PC-3 (cell line): ENCODE results near the gene ITCH. TPM values are rescaled to one million over a fixed set of nuclear protein-coding genes. Genes with fewer than 3 reads are reported as not detected.

Experiments
- ATAC-seq: fragments of 200-7000 bp; cut with Tn5 transposase; 2 replicates; pipeline ENCODE4 v1.9.1; 2020; ENCODE audit warnings: mild to moderate bottlenecking, moderate library complexity
- BruUV-seq: library from RNA; stranded (reverse); fragments of 400-500 nt; replicated peaks from 2 replicates; lab custom pipeline; 2021; lab: Mats Ljungman, UMichigan
- CTCF ChIA-PET: fragments of 300-600 bp; sonication (Branson Sonifier 250); formaldehyde crosslinking; loops from one replicate; lab custom pipeline; 2022; ENCODE audit warnings: antibody characterized with exemption; lab: Charles Lee
- POLR2A ChIA-PET: fragments of 300-600 bp; sonication (Branson Sonifier 250); formaldehyde crosslinking; loops from one replicate; lab custom pipeline; 2022; ENCODE audit warnings: antibody characterized with exemption; ENCODE audit not compliant: unreplicated experiment; lab: Charles Lee
- DNase-seq: peaks from one replicate; pipeline ENCODE4 v3.0.0-alpha.2; 2015
- H2AFZ ChIP-seq: fragments of 300-600 bp; sonication (generic); 2 replicates; pipeline ENCODE4 v1.6.0; 2016; ENCODE audit warnings: antibody characterized with exemption, low read length
- H3F3A ChIP-seq: fragments of 300-600 bp; sonication (generic); one replicate; pipeline ENCODE4 v1.6.0; 2017; ENCODE audit warnings: antibody characterized with exemption, low read length, control low read depth, mild to moderate bottlenecking; ENCODE audit not compliant: unreplicated experiment
- H3K27ac ChIP-seq: fragments of 300-600 bp; sonication (generic); 2 replicates; pipeline ENCODE4 v1.5.1; 2016; ENCODE audit warnings: mild to moderate bottlenecking, low read length
- H3K27me3 ChIP-seq: fragments of 300-600 bp; sonication (generic); 2 replicates; pipeline ENCODE4 v1.6.1; 2016; ENCODE audit warnings: low read length, mixed read lengths
- H3K36me3 ChIP-seq: fragments of 300-600 bp; sonication (generic); 2 replicates; pipeline ENCODE4 v1.6.1; 2016; ENCODE audit warnings: low read depth, mixed run types, low read length, mixed read lengths
- H3K4me1 ChIP-seq: fragments of 300-600 bp; sonication (generic); 2 replicates; pipeline ENCODE4 v1.5.1; 2016; ENCODE audit warnings: low read length; ENCODE audit not compliant: insufficient read depth
- H3K4me2 ChIP-seq: fragments of 300-600 bp; sonication (generic); 2 replicates; pipeline ENCODE4 v1.6.0; 2016; ENCODE audit warnings: low read length
- H3K4me3 ChIP-seq: fragments of 300-600 bp; sonication (generic); 2 replicates; pipeline ENCODE4 v1.5.1; 2016; ENCODE audit warnings: mild to moderate bottlenecking, low read length, mixed read lengths
- H3K79me2 ChIP-seq: fragments of 300-600 bp; sonication (generic); 2 replicates; pipeline ENCODE4 v1.6.1; 2017; ENCODE audit warnings: low read length, mixed read lengths
- H3K9ac ChIP-seq: fragments of 300-600 bp; sonication (generic); 2 replicates; pipeline ENCODE4 v1.6.0; 2016; ENCODE audit warnings: mild to moderate bottlenecking, low read length
- H3K9me2 ChIP-seq: fragments of 300-600 bp; sonication (generic); replicated peaks from 2 replicates; pipeline ENCODE4 v1.6.1; 2016; ENCODE audit warnings: mixed run types, low read length, mixed read lengths
- H3K9me3 ChIP-seq: fragments of 300-600 bp; sonication (generic); 2 replicates; pipeline ENCODE4 v1.6.1; 2016; ENCODE audit warnings: low read length, mixed read lengths
- H4K20me1 ChIP-seq: fragments of 300-600 bp; sonication (generic); 2 replicates; pipeline ENCODE4 v1.6.1; 2016; ENCODE audit warnings: low read length, mixed read lengths
- EZH2 ChIP-seq: fragments of 300-600 bp; sonication (generic); IDR thresholded peaks from one replicate; pipeline ENCODE4 v1.6.1; 2017; ENCODE audit warnings: antibody characterized with exemption, mild to moderate bottlenecking, low read length; ENCODE audit not compliant: unreplicated experiment
- EZH2phosphoT487 ChIP-seq: fragments of 300-600 bp; sonication (generic); IDR thresholded peaks from 2 replicates; pipeline ENCODE4 v1.6.1; 2018; ENCODE audit warnings: mild to moderate bottlenecking, antibody characterized with exemption, low read length, borderline replicate concordance
- intact Hi-C: fragments of 100-400 bp; cut with micrococcal nuclease; formaldehyde crosslinking; loops from 2 replicates; pipeline ENCODE4 v1.9.0; 2023
- total RNA-seq: library from RNA; depleted of rRNA; stranded (reverse); fragments of >200 nt; gene quantifications from 2 replicates; pipeline ENCODE4 v1.2.3, GENCODE V29; 2014
- TF ChIP-seq, protein P1 (sequence below): fragments of 300-600 bp; sonication (generic); conservative IDR thresholded peaks from 2 replicates; pipeline ENCODE4 v1.5.1; 2017; ENCODE audit warnings: antibody characterized with exemption, low read depth, mild to moderate bottlenecking, low read length

The ITCH gene
- total RNA-seq, 1 experiment from 2014 or later, result 54.8 TPM

DNA sequence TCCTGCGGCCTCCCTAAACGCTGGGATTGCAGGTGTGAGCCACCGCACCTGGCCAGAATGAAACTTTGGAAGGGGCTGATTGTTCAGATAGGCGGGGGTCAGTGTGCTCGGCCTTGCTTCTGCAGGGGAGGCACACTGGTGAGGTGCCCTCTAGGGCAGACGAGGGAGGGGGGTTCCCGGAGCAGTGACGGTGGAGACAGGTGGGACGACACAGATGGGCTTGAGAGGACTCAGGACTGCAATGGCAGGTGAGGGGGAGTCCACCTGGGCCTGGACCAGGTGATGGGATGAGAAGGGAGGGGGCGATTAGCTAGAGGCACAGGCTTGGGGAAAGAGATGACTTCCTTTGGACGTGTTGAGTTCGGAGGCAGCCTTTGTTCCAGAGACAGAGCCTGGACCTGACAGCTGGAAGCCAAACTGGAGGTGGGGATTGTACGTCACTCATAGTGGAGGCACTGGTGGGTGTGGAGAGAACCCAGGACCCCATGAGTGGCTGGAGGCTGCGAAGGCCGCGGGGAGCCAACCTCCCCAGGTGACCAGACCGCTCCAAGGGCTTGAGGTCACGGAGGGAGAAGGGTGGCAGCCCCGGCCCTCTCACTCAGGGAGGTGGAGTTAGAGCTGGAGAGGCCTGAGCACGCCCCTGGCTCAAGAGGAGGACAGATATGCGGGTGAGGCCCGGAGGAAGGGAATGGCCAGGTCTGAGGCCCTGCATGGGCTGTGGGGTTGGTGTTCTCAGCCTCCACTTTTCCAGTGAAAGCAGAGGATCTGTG lies 185.0 kb downstream of the ITCH start:
- Histone ChIP-seq H3K27ac (no peak overlapping the region), H2AFZ (no peak overlapping the region), H3K9me2 (no peaks in the 10 kb centered on the region), H4K20me1 (no peaks in the 10 kb centered on the region), H3K9ac (no peak overlapping the region), H3K79me2 (no peaks in the 10 kb centered on the region), H3K27me3 (no peaks in the 10 kb centered on the region), H3K36me3 (no peaks in the 10 kb centered on the region), H3K4me1 (no peaks in the 10 kb centered on the region), H3F3A (no peaks in the 10 kb centered on the region), H3K4me3 (no peak overlapping the region), H3K9me3 (no peaks in the 10 kb centered on the region), H3K4me2 (no peak overlapping the region)
- CTCF ChIA-PET, result no interaction called here
- DNase-seq (no peak), ATAC-seq (no peak)
- POLR2A ChIA-PET, result no interaction called here
- intact Hi-C loops, result no loop called here
- no peak for TF ChIP-seq EZH2phosphoT487
- TF ChIP-seq, protein P1, sequence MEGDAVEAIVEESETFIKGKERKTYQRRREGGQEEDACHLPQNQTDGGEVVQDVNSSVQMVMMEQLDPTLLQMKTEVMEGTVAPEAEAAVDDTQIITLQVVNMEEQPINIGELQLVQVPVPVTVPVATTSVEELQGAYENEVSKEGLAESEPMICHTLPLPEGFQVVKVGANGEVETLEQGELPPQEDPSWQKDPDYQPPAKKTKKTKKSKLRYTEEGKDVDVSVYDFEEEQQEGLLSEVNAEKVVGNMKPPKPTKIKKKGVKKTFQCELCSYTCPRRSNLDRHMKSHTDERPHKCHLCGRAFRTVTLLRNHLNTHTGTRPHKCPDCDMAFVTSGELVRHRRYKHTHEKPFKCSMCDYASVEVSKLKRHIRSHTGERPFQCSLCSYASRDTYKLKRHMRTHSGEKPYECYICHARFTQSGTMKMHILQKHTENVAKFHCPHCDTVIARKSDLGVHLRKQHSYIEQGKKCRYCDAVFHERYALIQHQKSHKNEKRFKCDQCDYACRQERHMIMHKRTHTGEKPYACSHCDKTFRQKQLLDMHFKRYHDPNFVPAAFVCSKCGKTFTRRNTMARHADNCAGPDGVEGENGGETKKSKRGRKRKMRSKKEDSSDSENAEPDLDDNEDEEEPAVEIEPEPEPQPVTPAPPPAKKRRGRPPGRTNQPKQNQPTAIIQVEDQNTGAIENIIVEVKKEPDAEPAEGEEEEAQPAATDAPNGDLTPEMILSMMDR, result no peak
- TF ChIP-seq EZH2, result no peak
- no TSS peak for BruUV-seq

DNA sequence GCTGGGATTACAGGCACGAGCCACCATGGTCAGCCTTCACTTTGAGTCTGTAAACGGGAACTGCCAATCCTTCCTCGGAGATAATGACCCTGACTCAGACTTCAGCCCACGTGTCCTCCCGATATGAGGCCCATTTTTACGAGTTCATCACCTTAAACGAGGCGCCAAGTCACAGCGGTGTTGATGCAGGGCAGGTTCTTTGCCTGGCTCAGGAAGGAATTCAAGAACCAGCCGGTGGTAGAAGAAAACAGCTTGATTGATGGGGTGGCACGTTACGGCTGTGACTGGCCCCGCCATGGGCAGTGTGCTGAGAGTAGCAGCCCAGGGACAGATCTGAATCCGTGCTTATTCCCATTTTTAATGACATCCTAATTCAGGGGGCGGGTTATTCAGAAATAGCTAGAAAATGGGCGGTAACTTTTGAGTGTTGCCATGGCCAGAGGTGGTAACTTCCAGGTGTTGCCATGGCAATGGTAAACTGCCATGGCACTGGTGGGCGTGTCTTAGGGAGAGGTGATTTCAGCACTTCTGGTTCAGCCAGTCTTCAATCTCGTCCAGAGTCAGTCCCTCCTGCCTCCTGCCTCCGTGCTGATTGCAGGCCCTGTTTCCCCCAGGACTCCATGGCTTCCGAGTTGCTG lies 186.3 kb downstream of the ITCH start:
- DNase-seq, result peak; percentile 39
- TF ChIP-seq, protein P1, result no peak
- TF ChIP-seq EZH2phosphoT487 (no peak), EZH2 (no peak)
- CTCF ChIA-PET, result no interaction called here

DNA sequence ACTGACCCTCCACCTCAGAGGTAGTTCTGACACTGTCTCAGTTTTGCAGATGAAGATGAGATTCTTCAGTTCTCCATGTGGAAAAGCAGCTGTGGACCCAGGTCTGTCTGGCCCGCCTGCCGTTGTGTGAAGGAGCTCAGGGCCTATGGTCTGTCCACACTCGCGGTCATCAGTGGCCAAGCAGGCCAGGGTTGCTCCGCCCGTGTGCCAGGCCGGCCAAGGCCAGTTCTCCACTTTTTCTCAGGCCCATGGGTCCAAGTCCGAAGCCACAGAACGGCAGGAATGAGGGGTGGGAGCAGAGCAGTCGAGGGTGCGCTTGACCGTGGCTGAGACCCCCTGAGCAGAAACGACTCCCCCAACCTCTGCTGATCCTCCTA lies 186.8 kb downstream of the ITCH start:
- CTCF ChIA-PET, result no interaction called here
- intact Hi-C loops, result no loop called here
- Histone ChIP-seq H3K4me1 (peaks cover 10% of the 10 kb centered on the region; the same call in 1 of the 2 replicates), H3K9me3 (no peaks in the 10 kb centered on the region), H3K9ac (no peak overlapping the region), H2AFZ (no peak overlapping the region), H3K27me3 (no peaks in the 10 kb centered on the region), H3K79me2 (no peaks in the 10 kb centered on the region), H3K9me2 (no peaks in the 10 kb centered on the region), H3K4me2 (no peak overlapping the region), H3F3A (no peaks in the 10 kb centered on the region), H3K4me3 (no peak overlapping the region), H3K27ac (no peak overlapping the region), H3K36me3 (no peaks in the 10 kb centered on the region), H4K20me1 (no peaks in the 10 kb centered on the region)
- ATAC-seq (no peak), DNase-seq (no peak)
- TF ChIP-seq, protein P1, result no peak
- TF ChIP-seq EZH2phosphoT487 (no peak), EZH2 (no peak)
- BruUV-seq, result no TSS peak
- POLR2A ChIA-PET, result no interaction called here

More for the DNA sequence above, 186.3 kb downstream of the ITCH start:
- no peaks in the 10 kb centered on the region for H3K27me3 ChIP-seq
- peaks cover 10% of the 10 kb centered on the region; the same call in 1 of the 2 replicates for H3K4me1 ChIP-seq
- H3K9ac ChIP-seq, result no peak overlapping the region
- no peak overlapping the region for H3K4me3 ChIP-seq
- POLR2A ChIA-PET, result no interaction called here
- H4K20me1 ChIP-seq, result no peaks in the 10 kb centered on the region
- H3K4me2 ChIP-seq, result no peak overlapping the region
- no peaks in the 10 kb centered on the region for H3K36me3 ChIP-seq
- H3K27ac ChIP-seq, result no peak overlapping the region
- no TSS peak for BruUV-seq
- no peaks in the 10 kb centered on the region for H3K9me3 ChIP-seq
- no peaks in the 10 kb centered on the region for H3F3A ChIP-seq
- no peaks in the 10 kb centered on the region for H3K9me2 ChIP-seq
- intact Hi-C loops, result no loop called here
- no peaks in the 10 kb centered on the region for H3K79me2 ChIP-seq
- no peak overlapping the region for H2AFZ ChIP-seq
- ATAC-seq, result peak; percentile 20; the same call in 1 of the 2 replicates
